A549 (cell line): ENCODE data around the gene CEP44. TPM values are rescaled to one million over a fixed set of nuclear protein-coding genes. Genes with fewer than 3 reads are reported as not detected.

ENCODE experiments used
- ATAC-seq, 2 experiments: fragments of 200-7000 bp in 1 of 2; fragments of >200 bp in 1 of 2; cut with Nextera tagmentation in 1 of 2; cut with Tn5 transposase in 1 of 2; 3 replicates each; pipeline versions ENCODE4 v1.8.0 to v1.9.1; 2018 to 2020; ENCODE audit warnings: mild to moderate bottlenecking in 1 of 2, moderate library complexity in 1 of 2
- CTCF ChIA-PET: fragments of 300-600 bp; sonication (Branson Sonifier 250); formaldehyde crosslinking; extraction: SDS; loops from one replicate; lab custom pipeline; 2021; ENCODE audit warnings: antibody characterized with exemption, inconsistent platforms; lab: Yijun Ruan, JAX
- POLR2A ChIA-PET: fragments of 350-600 bp; formaldehyde crosslinking; extraction: SDS; loops from one replicate; lab custom pipeline; 2021; ENCODE audit warnings: antibody characterized with exemption, inconsistent platforms; lab: Yijun Ruan, JAX
- DNase-seq, 2 experiments: peaks; one replicate each; pipeline versions ENCODE4 v3.0.0 to v3.0.0-alpha.2; 2011 to 2016; ENCODE audit warnings: low read depth in 1 of 2, low spot score in 1 of 2
- FAIRE-seq: peaks from 2 replicates; lab custom pipeline; 2011; peaks lifted over from hg19 to GRCh38; lab: Jason Lieb, UNC
- H3K27ac ChIP-seq, 2 experiments: fragments of >200 bp; sonication (Bioruptor Twin); formaldehyde crosslinking; 3 replicates each; pipeline ENCODE4 v1.5.1; 2016 to 2017
- H3K4me1 ChIP-seq: fragments of >200 bp; sonication (Bioruptor Twin); formaldehyde crosslinking; 3 replicates; pipeline ENCODE4 v1.6.1; 2016
- H3K4me2 ChIP-seq: fragments of >200 bp; sonication (Bioruptor Twin); formaldehyde crosslinking; 3 replicates; pipeline ENCODE4 v1.6.1; 2016
- H3K4me3 ChIP-seq: fragments of >200 bp; sonication (Bioruptor Twin); formaldehyde crosslinking; 3 replicates; pipeline ENCODE4 v1.5.1; 2016
- H3K9me3 ChIP-seq: fragments of >200 bp; sonication (Bioruptor Twin); formaldehyde crosslinking; 3 replicates; pipeline ENCODE4 v1.6.1; 2016
- CEBPB ChIP-seq, 2 experiments: fragments of >200 bp in 1 of 2; sonication (Bioruptor Twin) in 1 of 2; formaldehyde crosslinking in 1 of 2; IDR thresholded peaks; 2 replicates each; pipeline ENCODE4 v1.6.1; 2012 to 2016
- EHF ChIP-seq: fragments of 250-450 bp; sonication (Bioruptor Pico); IDR thresholded peaks from 2 replicates; pipeline ENCODE4 v1.5.0; 2020; ENCODE audit warnings: mild to moderate bottlenecking
- EHMT2 ChIP-seq: fragments of 200-600 bp; sonication (generic); IDR thresholded peaks from 2 replicates; pipeline ENCODE4 v1.6.1; 2016; ENCODE audit warnings: antibody characterized with exemption, low read depth, mild to moderate bottlenecking, moderate library complexity
- EP300 ChIP-seq, 2 experiments: fragments of >200 bp; sonication (Bioruptor Twin); formaldehyde crosslinking; IDR thresholded peaks; 2 replicates in 1 of 2; 3 replicates in 1 of 2; pipeline ENCODE4 v1.6.1; 2016 to 2017
- FOSL2 ChIP-seq, 2 experiments: fragments of 450-650 bp in 1 of 2; fragments of >200 bp in 1 of 2; sonication (Bioruptor Twin) in 1 of 2; formaldehyde crosslinking; IDR thresholded peaks; 2 replicates each; pipeline versions ENCODE4 v1.5.0 to v1.6.1; 2016 to 2020; ENCODE audit warnings: mild to moderate bottlenecking in 1 of 2, moderate library complexity in 1 of 2
- FOXS1 ChIP-seq: fragments of 250-450 bp; sonication (Bioruptor Pico); IDR thresholded peaks from 2 replicates; pipeline ENCODE4 v1.5.0; 2020; ENCODE audit warnings: mild to moderate bottlenecking, moderate library complexity
- GATA3 ChIP-seq: IDR thresholded peaks from 2 replicates; pipeline ENCODE4 v1.6.1; 2012; ENCODE audit warnings: borderline replicate concordance
- HDAC2 ChIP-seq: fragments of 200-600 bp; sonication (generic); IDR thresholded peaks from 2 replicates; pipeline ENCODE4 v1.6.1; 2016
- HOXA7 ChIP-seq: fragments of 250-450 bp; sonication (Bioruptor Pico); IDR thresholded peaks from 2 replicates; pipeline ENCODE4 v1.5.0; 2020; ENCODE audit warnings: mild to moderate bottlenecking, moderate library complexity
- JUNB ChIP-seq: fragments of >200 bp; sonication (Bioruptor Twin); formaldehyde crosslinking; IDR thresholded peaks from 2 replicates; pipeline ENCODE4 v1.6.1; 2016
- MYC ChIP-seq: IDR thresholded peaks from 2 replicates; pipeline ENCODE4 v1.6.1; 2012; ENCODE audit warnings: mild to moderate bottlenecking, inconsistent platforms, low read length, improper control_type of control experiment, borderline replicate concordance
- NFE2L2 ChIP-seq: fragments of 150-350 bp; conservative IDR thresholded peaks from 2 replicates; pipeline ENCODE4 v1.6.1; 2014; ENCODE audit warnings: low read length
- NPAS2 ChIP-seq: fragments of 250-450 bp; sonication (Bioruptor Pico); IDR thresholded peaks from 2 replicates; pipeline ENCODE4 v1.8.0; 2022; ENCODE audit warnings: mild to moderate bottlenecking, moderate library complexity, borderline replicate concordance
- NR3C1 ChIP-seq: fragments of >200 bp; sonication (Bioruptor Twin); formaldehyde crosslinking; IDR thresholded peaks from 3 replicates; pipeline ENCODE4 v1.6.1; 2017
- RNF2 ChIP-seq: fragments of 200-600 bp; sonication (generic); IDR thresholded peaks from 2 replicates; pipeline ENCODE4 v1.6.1; 2016; ENCODE audit warnings: low read depth, mild to moderate bottlenecking, antibody characterized with exemption, moderate library complexity, borderline replicate concordance
- TFCP2L1 ChIP-seq: fragments of 250-450 bp; sonication (Bioruptor Pico); IDR thresholded peaks from 2 replicates; pipeline ENCODE4 v1.5.0; 2021; ENCODE audit warnings: mild to moderate bottlenecking
- ZNF302 ChIP-seq: fragments of 250-450 bp; sonication (Bioruptor Pico); IDR thresholded peaks from 2 replicates; pipeline ENCODE4 v1.9.0; 2021; ENCODE audit warnings: inconsistent platforms, mild to moderate bottlenecking, moderate library complexity
- ZSCAN20 ChIP-seq: fragments of 250-450 bp; sonication (Bioruptor Pico); IDR thresholded peaks from 2 replicates; pipeline ENCODE4 v1.8.0; 2022; ENCODE audit warnings: mild to moderate bottlenecking, moderate library complexity
- WGBS: methylation state at CpG from one replicate; pipeline ENCODE4 v1.1.6; 2017; ENCODE audit errors: missing lambda C conversion rate; 5-methylcytosine and 5-hydroxymethylcytosine counted together
- polyA plus RNA-seq, 4 experiments: library from polyadenylated mRNA; depleted of rRNA in 3 of 4; stranded (reverse); fragments of >200 nt; fragmentation: RNase III in 1 of 4; extraction: RNeasy Plus Mini Kit Qiagen cat#74134 plus additional on column Dnase treatment in 1 of 4; gene quantifications; 2 replicates in 3 of 4; 3 replicates in 1 of 4; pipeline ENCODE4 v1.2.3, GENCODE V29; 2011 to 2017
- TF ChIP-seq, protein P1 (sequence below): IDR thresholded peaks from 2 replicates; pipeline ENCODE4 v1.6.1; 2012
- TF ChIP-seq, protein P2 (sequence below): fragments of 200-600 bp; sonication (generic); IDR thresholded peaks from 2 replicates; pipeline ENCODE4 v1.6.1; 2016; ENCODE audit warnings: antibody characterized with exemption, mild to moderate bottlenecking, moderate library complexity
- TF ChIP-seq, protein P3 (sequence below): IDR thresholded peaks from 2 replicates; pipeline ENCODE4 v1.6.1; 2012
- TF ChIP-seq, protein P4 (sequence below): fragments of >200 bp; sonication (Bioruptor Twin); formaldehyde crosslinking; IDR thresholded peaks from 3 replicates; pipeline ENCODE4 v1.6.1; 2016

CEP44 gene
- polyA plus RNA-seq, 2 of the 4 experiments (the other 2 are of a cell fraction), result 8.0 to 14.1 TPM

DNA sequence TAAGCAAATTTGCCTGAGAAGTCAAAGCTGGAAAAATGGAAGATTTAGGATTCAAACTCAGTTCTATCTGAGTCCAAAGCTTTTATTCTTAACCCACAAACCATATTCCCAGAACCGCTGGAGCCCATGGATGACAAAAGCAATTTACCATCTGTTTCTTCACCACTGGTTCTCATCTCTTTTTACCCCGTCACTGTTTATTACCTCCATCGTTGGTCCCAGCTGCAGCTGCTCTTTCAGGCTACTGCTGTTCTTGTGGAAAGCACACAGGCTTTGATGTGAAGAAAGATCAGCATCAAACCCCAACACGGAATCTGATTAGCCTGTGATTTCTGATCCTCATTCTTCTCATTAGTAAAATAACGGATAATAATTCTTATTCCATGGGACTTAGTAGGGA is 9.8 kb upstream of the CEP44 start:
- WGBS, result 91% methylated on average over 5 of the region's 5 CpGs
- no peak overlapping the region for H3K27ac ChIP-seq
- DNase-seq (no peak), ATAC-seq (no peak), FAIRE-seq (no peak)
- no peak overlapping the region for H3K4me3 ChIP-seq
- no peaks in the 10 kb centered on the region for H3K9me3 ChIP-seq
- no peak overlapping the region for H3K4me2 ChIP-seq
- ChIA-PET CTCF (no interaction called here), POLR2A (no interaction called here)
- H3K4me1 ChIP-seq, result no peaks in the 10 kb centered on the region
- TF ChIP-seq EHMT2, result no peak
- TF ChIP-seq, protein P1, sequence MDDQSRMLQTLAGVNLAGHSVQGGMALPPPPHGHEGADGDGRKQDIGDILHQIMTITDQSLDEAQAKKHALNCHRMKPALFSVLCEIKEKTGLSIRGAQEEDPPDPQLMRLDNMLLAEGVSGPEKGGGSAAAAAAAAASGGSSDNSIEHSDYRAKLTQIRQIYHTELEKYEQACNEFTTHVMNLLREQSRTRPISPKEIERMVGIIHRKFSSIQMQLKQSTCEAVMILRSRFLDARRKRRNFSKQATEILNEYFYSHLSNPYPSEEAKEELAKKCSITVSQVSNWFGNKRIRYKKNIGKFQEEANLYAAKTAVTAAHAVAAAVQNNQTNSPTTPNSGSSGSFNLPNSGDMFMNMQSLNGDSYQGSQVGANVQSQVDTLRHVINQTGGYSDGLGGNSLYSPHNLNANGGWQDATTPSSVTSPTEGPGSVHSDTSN, result no peak
- no peak for TF ChIP-seq CEBPB (IDR thresholded peaks at IDR 0.05)
- no peak for TF ChIP-seq HOXA7 (CRISPR knock-in tag)
- TF ChIP-seq NR3C1, result no peak
- no peak for TF ChIP-seq HDAC2
- no peak for TF ChIP-seq EHF (CRISPR knock-in tag)
- no peak for TF ChIP-seq RNF2
- TF ChIP-seq NFE2L2, result no peak
- no peak for TF ChIP-seq FOSL2 (IDR thresholded peaks at IDR 0.05)
- no peak for TF ChIP-seq FOSL2 (CRISPR knock-in tag; IDR thresholded peaks at IDR 0.05)
- TF ChIP-seq, protein P2, sequence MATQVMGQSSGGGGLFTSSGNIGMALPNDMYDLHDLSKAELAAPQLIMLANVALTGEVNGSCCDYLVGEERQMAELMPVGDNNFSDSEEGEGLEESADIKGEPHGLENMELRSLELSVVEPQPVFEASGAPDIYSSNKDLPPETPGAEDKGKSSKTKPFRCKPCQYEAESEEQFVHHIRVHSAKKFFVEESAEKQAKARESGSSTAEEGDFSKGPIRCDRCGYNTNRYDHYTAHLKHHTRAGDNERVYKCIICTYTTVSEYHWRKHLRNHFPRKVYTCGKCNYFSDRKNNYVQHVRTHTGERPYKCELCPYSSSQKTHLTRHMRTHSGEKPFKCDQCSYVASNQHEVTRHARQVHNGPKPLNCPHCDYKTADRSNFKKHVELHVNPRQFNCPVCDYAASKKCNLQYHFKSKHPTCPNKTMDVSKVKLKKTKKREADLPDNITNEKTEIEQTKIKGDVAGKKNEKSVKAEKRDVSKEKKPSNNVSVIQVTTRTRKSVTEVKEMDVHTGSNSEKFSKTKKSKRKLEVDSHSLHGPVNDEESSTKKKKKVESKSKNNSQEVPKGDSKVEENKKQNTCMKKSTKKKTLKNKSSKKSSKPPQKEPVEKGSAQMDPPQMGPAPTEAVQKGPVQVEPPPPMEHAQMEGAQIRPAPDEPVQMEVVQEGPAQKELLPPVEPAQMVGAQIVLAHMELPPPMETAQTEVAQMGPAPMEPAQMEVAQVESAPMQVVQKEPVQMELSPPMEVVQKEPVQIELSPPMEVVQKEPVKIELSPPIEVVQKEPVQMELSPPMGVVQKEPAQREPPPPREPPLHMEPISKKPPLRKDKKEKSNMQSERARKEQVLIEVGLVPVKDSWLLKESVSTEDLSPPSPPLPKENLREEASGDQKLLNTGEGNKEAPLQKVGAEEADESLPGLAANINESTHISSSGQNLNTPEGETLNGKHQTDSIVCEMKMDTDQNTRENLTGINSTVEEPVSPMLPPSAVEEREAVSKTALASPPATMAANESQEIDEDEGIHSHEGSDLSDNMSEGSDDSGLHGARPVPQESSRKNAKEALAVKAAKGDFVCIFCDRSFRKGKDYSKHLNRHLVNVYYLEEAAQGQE, result no peak
- no peak for TF ChIP-seq EP300 (IDR thresholded peaks at IDR 0.05)
- no peak for TF ChIP-seq GATA3
- TF ChIP-seq MYC, result no peak
- no peak for TF ChIP-seq ZSCAN20 (CRISPR knock-in tag)
- TF ChIP-seq, all 56 proteins: peak for 0

DNA sequence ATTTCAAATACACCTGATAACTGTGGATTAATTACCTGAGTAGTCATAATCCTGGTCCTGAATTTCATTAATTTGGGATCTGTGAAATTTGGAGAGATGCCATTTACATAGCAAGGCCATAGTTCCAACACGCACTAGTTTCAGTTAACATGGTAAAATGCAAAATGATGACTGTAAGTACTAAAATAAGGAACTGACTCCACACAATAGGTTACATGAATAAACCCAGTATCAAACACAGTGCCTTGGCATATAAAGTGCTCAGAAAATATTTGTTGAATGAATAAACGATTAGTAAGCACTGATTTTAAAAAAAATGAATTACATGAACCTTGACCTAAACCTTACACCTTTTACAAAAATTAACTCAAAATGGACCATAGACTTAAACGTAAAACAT is 9.3 kb upstream of the CEP44 start:
- ChIA-PET CTCF (no interaction called here), POLR2A (no interaction called here)
- Histone ChIP-seq H3K4me1 (no peaks in the 10 kb centered on the region), H3K9me3 (no peaks in the 10 kb centered on the region), H3K4me2 (no peak overlapping the region), H3K27ac (no peak overlapping the region), H3K4me3 (no peak overlapping the region)
- 75% methylated on average over 3 of the region's 3 CpGs for WGBS
- no peak for DNase-seq
- TF ChIP-seq NPAS2 (CRISPR knock-in tag) (no peak), FOXS1 (CRISPR knock-in tag) (no peak), ZNF302 (no peak), TFCP2L1 (CRISPR knock-in tag) (no peak), EHMT2 (no peak), JUNB (no peak)
- TF ChIP-seq, protein P3, sequence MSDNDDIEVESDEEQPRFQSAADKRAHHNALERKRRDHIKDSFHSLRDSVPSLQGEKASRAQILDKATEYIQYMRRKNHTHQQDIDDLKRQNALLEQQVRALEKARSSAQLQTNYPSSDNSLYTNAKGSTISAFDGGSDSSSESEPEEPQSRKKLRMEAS, result no peak
- TF ChIP-seq, protein P4, sequence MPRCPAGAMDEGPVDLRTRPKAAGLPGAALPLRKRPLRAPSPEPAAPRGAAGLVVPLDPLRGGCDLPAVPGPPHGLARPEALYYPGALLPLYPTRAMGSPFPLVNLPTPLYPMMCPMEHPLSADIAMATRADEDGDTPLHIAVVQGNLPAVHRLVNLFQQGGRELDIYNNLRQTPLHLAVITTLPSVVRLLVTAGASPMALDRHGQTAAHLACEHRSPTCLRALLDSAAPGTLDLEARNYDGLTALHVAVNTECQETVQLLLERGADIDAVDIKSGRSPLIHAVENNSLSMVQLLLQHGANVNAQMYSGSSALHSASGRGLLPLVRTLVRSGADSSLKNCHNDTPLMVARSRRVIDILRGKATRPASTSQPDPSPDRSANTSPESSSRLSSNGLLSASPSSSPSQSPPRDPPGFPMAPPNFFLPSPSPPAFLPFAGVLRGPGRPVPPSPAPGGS, result no peak
- FAIRE-seq, result no peak
- ATAC-seq, result no peak
